GM10847 (cell line): ENCODE results near the gene KLK10.

Source experiments
- POLR2A ChIP-seq: IDR thresholded peaks from 2 replicates; pipeline ENCODE4 v1.6.1; 2011; ENCODE audit not compliant: insufficient read length; ENCODE audit errors: extremely low read depth

Gene KLK10

GRCh38 chr19:51031220-51031879 is 11.8 kb upstream of the KLK10 start:
- no peak for TF ChIP-seq POLR2A

GRCh38 chr19:51030631-51031030 is 11.1 kb upstream of the KLK10 start:
- no peak for TF ChIP-seq POLR2A

GRCh38 chr19:51029718-51030117 is 10.2 kb upstream of the KLK10 start:
- TF ChIP-seq POLR2A, result no peak

GRCh38 chr19:51027873-51028272 is 8.4 kb upstream of the KLK10 start:
- no peak for TF ChIP-seq POLR2A

GRCh38 chr19:51027126-51027806 is 7.8 kb upstream of the KLK10 start:
- no peak for TF ChIP-seq POLR2A

GRCh38 chr19:51026554-51026831 is 7.0 kb upstream of the KLK10 start, which contains the start of gene KLK11:
Gene KLK11, minus strand, starts transcription at chr19:51026616. Its CDS starts 985 bp downstream, at chr19:51025631.
- no peak for TF ChIP-seq POLR2A

- no peak for TF ChIP-seq POLR2A
Measured at GRCh38 chr19:51025809-51026553, 6.5 kb upstream of the KLK10 start.

GRCh38 chr19:51025401-51025800 is 5.9 kb upstream of the KLK10 start:
- TF ChIP-seq POLR2A, result no peak

GRCh38 chr19:51024924-51025323 is 5.4 kb upstream of the KLK10 start:
- TF ChIP-seq POLR2A, result no peak

GRCh38 chr19:51023946-51024345 is 4.4 kb upstream of the KLK10 start:
- no peak for TF ChIP-seq POLR2A

GRCh38 chr19:51022526-51022925 is 3.0 kb upstream of the KLK10 start:
- TF ChIP-seq POLR2A, result no peak

- TF ChIP-seq POLR2A, result no peak
Measured at GRCh38 chr19:51020988-51021651, 1.6 kb upstream of the KLK10 start.

GRCh38 chr19:51018745-51019543 is 565 bp downstream of the KLK10 start:
- TF ChIP-seq POLR2A, result no peak

GRCh38 chr19:51016798-51017683 is 2.5 kb downstream of the KLK10 start:
- no peak for TF ChIP-seq POLR2A
